ENCODE measurements around the gene TANC1.

- TF ChIP-seq CTCF (conservative IDR thresholded peaks at IDR 0.05; ENCODE audit: low read depth, low read length), result no peak
- TF ChIP-seq RAD21 (IDR thresholded peaks at IDR 0.05; ENCODE audit: low read length), result no peak
- no peak for TF ChIP-seq MAFK (IDR thresholded peaks at IDR 0.05; ENCODE audit: low read depth, low read length)
- peak; percentile 88 for TF ChIP-seq CEBPB (IDR thresholded peaks at IDR 0.05; ENCODE audit: low read depth, low read length)
- no peak for TF ChIP-seq POLR2A (IDR thresholded peaks at IDR 0.05; ENCODE audit: low read depth, low read length)
- no peak for TF ChIP-seq MXI1 (IDR thresholded peaks at IDR 0.05; ENCODE audit: borderline replicate concordance, low read depth, low read length)
- TF ChIP-seq RCOR1 (IDR thresholded peaks at IDR 0.05; ENCODE audit: insufficient replicate concordance, low read length), result no peak
- TF ChIP-seq MAZ (IDR thresholded peaks at IDR 0.05; ENCODE audit: borderline replicate concordance, low read depth, low read length), result no peak
- no peak for TF ChIP-seq FOS (IDR thresholded peaks at IDR 0.05; ENCODE audit: low read depth, low read length)
- TF ChIP-seq SMC3 (IDR thresholded peaks at IDR 0.05; ENCODE audit: low read depth, low read length), result no peak
- TF ChIP-seq BHLHE40 (IDR thresholded peaks at IDR 0.05; ENCODE audit: low read depth, low read length), result no peak
- TF ChIP-seq CHD1 (IDR thresholded peaks at IDR 0.05; ENCODE audit: low read depth, low read length), result no peak
- TF ChIP-seq ELK1 (IDR thresholded peaks at IDR 0.05; ENCODE audit: borderline replicate concordance, low read depth, low read length), result no peak
- TF ChIP-seq USF2 (IDR thresholded peaks at IDR 0.05; ENCODE audit: low read depth, low read length), result no peak
Measured at GRCh38 chr2:159252905-159253304, 284.5 kb downstream of the TANC1 start.

All from IMR-90 (cell line).